A549 treated with AZD9567 at 1 μM for 4 hours (cell line): ENCODE results near the gene CPSF4L. TPM values are rescaled to one million over a fixed set of nuclear protein-coding genes. Genes with fewer than 3 reads are reported as not detected.

Experiments used
- total RNA-seq: library from RNA; stranded (reverse); fragments of 200-300 nt; extraction: Qiagen RNA extraction; gene quantifications from 5 replicates; pipeline ENCODE4 v1.2.3, GENCODE V29; 2022; ENCODE audit not compliant: insufficient read depth

CPSF4L gene
- not detected in 5 replicates for total RNA-seq

GRCh38 chr17:73261617-73261951 lies at the start of gene CPSF4L:
Gene CPSF4L, minus strand, starts transcription at chr17:73261880. Its CDS starts 62 bp downstream, at chr17:73261818.

Other genes starting within 250 kb of the CPSF4L start
- gene SLC39A11, start 169.2 kb downstream of the CPSF4L start, total RNA-seq: 13.1 to 16.5 TPM (median 15.4 TPM) in 5 replicates
- gene SSTR2, start 96.9 kb downstream of the CPSF4L start, total RNA-seq: 0.05 to 0.20 TPM (median 0.08 TPM) in 4 of 5 replicates, not detected in the other
- 23.0 to 27.3 TPM (median 24.1 TPM) in 5 replicates for gene COG1, start 68.8 kb downstream of the CPSF4L start, total RNA-seq
- gene CDC42EP4, start 50.1 kb upstream of the CPSF4L start, total RNA-seq: 51.2 to 59.3 TPM (median 57.1 TPM) in 5 replicates